Non-pigmented ciliary epithelial cell (primary cell): ENCODE measurements around the gene GRWD1.

ENCODE experiments used
- DNase-seq: peaks from one replicate; pipeline ENCODE4 v3.0.0-alpha.2; 2010; ENCODE audit warnings: low read depth

Gene GRWD1

GRCh38 chr19:48424694-48425219, 21.0 kb upstream of the GRWD1 start:
- no peak for DNase-seq

GRCh38 chr19:48428670-48429069, 17.1 kb upstream of the GRWD1 start:
- DNase-seq = no peak

- DNase-seq = no peak
Measured at GRCh38 chr19:48433337-48433736, 12.4 kb upstream of the GRWD1 start.

- no peak for DNase-seq
Measured at GRCh38 chr19:48436586-48436985, 9.2 kb upstream of the GRWD1 start.

- no peak for DNase-seq
Measured at GRCh38 chr19:48441360-48442050, 4.3 kb upstream of the GRWD1 start.

GRCh38 chr19:48442116-48443035, 3.4 kb upstream of the GRWD1 start:
- no peak for DNase-seq

- DNase-seq = no peak
Measured at GRCh38 chr19:48443256-48443655, 2.5 kb upstream of the GRWD1 start.

- DNase-seq = no peak
Measured at GRCh38 chr19:48443731-48444128, 2.1 kb upstream of the GRWD1 start.

- DNase-seq = no peak
Measured at GRCh38 chr19:48444129-48444935, 1.5 kb upstream of the GRWD1 start.

GRCh38 chr19:48444936-48445200, 915 bp upstream of the GRWD1 start:
- DNase-seq = no peak

GRCh38 chr19:48445256-48445605, 552 bp upstream of the GRWD1 start:
- peak; percentile 78 for DNase-seq

GRCh38 chr19:48446579-48446978, 796 bp downstream of the GRWD1 start:
- no peak for DNase-seq

GRCh38 chr19:48448563-48448962, 2.8 kb downstream of the GRWD1 start:
- DNase-seq = no peak

- DNase-seq = no peak
Measured at GRCh38 chr19:48450441-48450840, 4.7 kb downstream of the GRWD1 start.

GRCh38 chr19:48450863-48451262, 5.1 kb downstream of the GRWD1 start:
- no peak for DNase-seq

GRCh38 chr19:48451624-48452023, 5.8 kb downstream of the GRWD1 start:
- no peak for DNase-seq

GRCh38 chr19:48452289-48453190, 6.8 kb downstream of the GRWD1 start:
- no peak for DNase-seq

GRCh38 chr19:48454150-48454730, 8.5 kb downstream of the GRWD1 start:
- no peak for DNase-seq

- DNase-seq = no peak
Measured at GRCh38 chr19:48455171-48455907, 9.6 kb downstream of the GRWD1 start, which contains the start of gene KCNJ14. Gene KCNJ14, plus strand, starts transcription at chr19:48455574. Its CDS starts 6,151 bp downstream, at chr19:48461725.

GRCh38 chr19:48455908-48456562, 10.3 kb downstream of the GRWD1 start:
- no peak for DNase-seq
